Effector CD8-positive, alpha-beta T cell (primary cell): Measurements from ENCODE around the gene ZNF619.

Experiments
- DNase-seq: peaks from one replicate; lab custom pipeline; 2025; lab: John Stamatoyannopoulos, UW

The ZNF619 gene

DNA sequence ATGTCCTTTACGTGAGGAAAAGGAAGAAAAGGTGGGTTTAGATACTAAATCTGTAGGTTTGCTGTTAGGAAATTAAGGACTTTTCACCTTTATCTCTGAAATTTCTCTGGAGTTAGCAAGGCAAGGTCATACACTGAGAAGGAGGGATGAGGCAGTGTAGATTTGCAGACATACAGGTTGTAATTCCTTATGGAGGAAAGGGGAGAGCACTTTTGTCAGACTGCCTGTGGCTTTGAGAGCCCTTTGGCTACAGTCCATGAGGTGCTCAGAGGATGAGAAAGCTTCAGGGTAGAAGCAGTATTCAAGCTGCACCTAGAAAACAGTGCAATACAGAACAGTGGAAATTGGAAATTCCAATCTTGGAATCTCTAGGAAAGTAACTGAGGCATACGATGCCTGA lies 11.5 kb upstream of the ZNF619 start:
- no peak for DNase-seq

DNA sequence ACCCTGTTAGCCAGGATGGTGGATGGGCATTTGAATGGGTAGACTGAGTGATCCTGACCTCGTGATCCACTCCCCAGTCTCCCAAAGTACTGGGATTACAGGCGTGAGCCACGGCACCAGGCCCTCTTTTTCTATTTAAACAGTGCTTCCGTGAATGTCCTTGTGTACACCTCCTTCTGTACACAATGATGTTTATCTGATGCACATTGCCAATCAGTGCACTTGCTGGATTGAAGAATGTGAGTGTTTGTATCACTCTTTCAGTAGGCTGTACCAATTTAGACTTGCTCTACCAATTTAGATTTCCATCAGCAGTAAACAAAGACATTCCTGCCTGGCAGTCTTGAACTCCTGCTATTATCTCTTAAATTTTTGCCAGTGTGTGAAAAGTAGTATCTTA lies 8.9 kb upstream of the ZNF619 start:
- no peak for DNase-seq

DNA sequence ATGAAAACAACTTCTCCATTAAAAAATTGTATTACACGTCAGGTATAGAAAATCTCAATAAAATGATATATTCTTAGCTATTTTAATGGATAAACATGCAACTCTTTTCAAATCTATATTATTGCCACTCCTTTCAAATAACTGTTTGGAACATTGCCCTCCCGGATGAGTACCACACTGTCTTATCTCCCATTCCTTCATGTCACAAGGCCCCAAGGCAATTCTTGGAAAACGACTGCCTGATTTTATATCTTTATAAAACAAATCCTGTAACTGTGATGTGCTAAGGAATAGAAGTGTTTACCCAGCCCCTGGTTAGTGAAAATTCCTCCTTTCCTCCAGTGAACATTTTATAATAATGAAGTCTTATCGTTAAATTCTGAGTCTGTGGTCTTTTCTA lies 6.2 kb upstream of the ZNF619 start:
- DNase-seq, result no peak

DNA sequence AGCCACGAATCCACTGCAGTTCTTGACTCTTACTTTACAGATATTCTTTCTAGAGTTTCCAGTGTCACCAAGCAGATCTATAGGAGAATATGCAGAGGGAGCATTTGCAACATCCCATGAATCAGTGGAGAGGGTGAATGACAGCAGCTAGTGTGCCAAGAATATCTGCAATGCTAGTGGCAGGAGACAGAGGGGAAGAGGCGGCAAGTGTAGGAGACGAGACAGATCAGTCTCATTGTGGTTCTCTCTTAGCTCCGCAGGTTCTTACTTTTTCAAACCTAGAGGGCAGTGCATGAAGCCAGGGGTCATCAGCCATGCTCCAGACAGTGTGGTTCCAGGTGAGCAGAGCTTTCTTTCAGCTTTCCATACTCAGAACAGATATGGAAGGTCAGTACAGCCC lies 744 bp downstream of the ZNF619 start:
- DNase-seq, result no peak

DNA sequence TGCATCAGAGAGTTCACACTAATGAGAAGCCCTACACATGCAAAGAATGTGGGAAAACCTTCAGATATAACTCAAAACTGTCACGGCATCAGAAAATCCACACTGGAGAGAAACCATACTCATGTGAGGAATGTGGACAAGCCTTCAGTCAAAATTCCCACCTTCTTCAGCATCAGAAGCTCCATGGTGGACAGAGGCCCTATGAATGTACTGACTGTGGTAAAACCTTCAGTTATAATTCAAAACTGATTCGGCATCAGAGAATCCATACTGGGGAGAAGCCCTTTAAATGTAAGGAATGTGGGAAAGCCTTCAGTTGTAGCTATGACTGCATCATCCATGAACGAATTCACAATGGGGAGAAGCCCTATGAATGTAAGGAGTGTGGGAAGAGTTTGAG lies 10.2 kb downstream of the ZNF619 start:
- DNase-seq, result no peak

DNA sequence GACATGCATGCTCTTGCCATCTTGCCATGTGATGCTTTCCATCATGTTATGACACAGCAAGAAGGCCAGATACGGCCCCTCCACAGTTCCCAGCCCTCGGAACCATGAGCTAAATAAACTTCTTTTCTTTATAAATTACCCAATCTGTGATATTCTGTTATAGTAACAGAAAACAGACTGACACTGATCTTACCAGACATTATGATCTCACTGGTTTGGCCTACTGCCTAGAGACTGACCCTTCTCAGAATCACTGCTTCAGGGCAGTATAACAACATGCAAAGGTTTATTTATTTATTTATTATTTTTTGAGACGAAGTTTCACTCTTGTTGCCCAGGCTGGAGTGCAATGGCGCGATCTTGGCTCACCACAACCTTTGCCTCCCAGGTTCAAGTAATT lies 14.0 kb downstream of the ZNF619 start:
- no peak for DNase-seq

DNA sequence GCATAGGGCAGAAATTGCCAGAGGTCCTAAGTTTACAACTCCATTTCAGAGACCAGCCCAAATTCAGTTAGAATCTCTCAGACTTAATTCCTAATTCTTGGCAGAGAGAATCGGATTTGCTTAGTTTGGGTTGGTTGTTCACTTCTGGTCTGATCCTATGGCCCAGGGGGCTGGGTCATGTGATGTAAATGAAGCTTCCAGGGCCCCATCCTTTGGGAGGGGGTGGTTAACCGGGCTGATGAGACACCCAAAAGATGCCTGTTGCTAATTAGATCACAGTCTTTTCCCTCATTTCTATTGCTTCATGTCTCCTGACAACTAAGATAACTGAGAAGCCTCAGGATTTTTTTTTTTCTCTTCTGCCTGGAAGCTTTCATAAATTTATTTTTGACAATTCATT lies 17.8 kb downstream of the ZNF619 start:
- DNase-seq, result no peak

DNA sequence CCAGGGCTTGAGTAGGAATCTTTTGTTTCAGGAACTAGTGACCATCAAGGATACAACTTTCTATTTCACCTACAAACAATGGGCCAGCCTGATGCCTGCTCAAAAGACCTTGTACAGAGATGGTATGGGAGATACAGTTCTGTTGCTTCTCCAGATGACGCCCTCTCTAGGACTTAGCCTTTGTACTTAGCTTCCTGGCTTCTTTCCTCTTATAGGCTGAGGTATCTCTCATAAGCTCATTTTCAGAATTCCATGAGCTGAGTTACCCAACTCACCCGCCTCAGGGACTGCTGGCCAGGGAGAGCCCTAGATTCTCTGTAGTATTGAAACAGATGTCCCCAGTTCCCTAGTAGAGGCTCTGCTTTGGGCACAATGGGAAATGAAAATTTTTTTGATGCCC lies 20.4 kb downstream of the ZNF619 start:
- DNase-seq, result no peak

DNA sequence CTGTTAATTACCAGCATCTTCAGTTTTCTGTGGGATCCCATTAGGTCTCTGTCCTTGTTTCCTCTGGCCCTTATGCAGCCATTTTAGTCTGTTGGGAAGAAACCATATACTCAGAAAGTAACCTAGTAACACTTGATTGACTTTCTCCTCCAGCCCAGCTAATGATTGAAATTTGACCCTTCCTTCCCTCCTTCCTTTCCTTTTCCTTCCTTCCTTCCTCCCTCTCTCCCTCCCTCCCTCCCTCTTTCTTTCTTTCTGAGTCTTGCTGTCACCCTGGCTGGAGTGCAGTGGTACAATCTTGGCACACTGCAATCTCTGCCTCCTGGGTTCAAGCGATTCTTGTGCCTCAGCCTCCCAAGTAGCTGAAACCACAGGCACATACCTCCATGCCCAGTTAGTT lies 23.0 kb downstream of the ZNF619 start:
- no peak for DNase-seq

DNA sequence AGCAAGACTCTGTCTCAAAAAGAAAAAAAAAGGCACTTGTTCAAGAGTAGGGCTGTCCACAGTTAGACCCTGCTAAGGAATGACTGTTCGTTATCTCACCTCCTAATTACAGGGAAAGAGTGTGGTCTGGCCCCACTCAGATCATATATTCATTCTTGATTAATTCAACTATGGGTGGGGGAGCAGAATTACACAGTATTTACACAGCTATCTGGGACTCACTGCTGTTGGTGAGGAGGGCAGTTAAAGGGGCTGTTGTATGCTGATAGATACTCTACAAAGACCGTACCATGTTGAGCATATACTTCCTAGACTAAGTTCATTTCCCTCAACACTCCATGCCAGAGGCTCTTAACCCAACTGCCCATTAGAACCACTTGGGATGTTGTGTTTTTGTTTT lies 25.1 kb downstream of the ZNF619 start:
- DNase-seq, result no peak

DNA sequence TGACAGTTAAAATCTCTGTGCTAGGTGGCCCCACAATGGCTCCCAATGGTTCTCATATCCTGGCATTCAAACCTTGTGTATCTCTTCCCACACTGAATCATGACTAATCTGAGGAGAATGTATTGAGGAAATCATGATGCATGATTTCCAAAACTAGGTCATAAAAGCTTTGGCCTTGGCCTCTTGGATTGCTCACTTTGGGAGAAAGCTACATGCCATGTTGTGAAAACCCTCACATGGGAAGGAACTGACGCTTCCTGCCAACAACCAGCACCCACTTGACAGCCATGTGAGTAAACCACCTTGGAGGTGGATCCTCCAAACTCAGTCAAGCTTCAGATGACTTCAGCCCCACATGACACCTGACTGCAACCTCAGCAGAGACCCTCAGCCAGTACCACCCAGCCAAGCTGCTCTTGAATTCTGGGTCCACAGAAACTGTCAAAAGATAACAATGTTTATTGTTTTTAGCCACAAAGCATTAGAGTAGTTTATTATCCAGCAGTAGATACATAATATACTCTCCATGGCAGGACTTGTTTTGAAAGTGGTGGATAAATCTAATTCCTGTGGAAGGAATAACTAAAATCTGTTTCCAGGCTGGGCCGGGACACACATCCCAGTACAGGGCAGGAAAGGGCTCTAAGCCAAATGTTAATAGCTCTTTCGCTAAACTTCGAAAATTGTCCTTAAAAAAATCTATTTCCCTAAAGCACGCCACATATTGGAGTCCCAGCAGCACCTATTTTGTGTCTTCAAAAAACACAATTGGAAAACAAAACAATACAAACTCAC lies 27.9 kb downstream of the ZNF619 start:
- no peak for DNase-seq

DNA sequence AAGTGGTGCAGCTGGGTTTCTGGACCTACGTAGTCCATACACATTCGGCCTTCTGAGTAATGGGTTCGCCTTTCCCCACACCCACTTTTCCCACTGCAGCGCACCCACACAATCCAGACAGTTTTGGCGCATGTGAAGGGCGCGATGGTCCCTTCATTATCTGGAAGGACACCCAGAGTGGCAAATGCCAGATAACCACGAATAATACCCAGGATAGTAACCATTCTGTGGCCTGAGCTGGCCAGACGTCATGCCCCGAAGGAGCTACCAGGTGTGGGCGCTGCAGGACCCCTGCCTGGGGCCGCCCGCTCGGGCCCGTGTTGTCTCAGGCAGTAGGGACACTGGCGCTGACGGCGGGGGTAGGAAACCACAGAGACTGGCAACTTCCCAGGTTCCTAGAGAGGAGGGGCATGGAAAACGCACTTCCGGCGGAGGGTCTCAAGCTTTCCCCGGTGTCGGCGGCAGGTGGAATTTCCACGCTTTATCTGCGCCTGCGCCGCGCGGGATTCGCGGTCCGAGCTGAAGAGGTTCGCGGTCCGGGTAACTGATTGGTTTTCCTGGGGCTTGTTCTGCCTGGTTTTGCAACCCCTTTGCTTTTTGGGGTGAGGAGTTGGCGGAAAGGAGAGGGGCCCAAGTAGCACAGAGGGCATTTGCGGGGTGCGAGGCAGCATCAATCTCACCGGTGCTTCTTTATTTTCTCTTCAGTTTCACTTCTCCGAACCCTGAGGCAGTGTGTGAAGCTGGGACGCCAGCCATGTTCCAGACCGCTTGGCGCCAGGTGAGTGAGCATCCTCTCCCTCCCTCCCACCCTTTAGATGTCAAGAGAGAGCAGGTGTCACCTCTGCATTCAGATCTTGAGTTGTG lies 28.9 kb downstream of the ZNF619 start, which contains the start of gene ZNF620:
Gene ZNF620 (plus strand): TSS at position 441 of the 864 bp plus-strand sequence. CDS start 314 bp downstream, at position 755.
- peak; percentile 26 for DNase-seq

DNA sequence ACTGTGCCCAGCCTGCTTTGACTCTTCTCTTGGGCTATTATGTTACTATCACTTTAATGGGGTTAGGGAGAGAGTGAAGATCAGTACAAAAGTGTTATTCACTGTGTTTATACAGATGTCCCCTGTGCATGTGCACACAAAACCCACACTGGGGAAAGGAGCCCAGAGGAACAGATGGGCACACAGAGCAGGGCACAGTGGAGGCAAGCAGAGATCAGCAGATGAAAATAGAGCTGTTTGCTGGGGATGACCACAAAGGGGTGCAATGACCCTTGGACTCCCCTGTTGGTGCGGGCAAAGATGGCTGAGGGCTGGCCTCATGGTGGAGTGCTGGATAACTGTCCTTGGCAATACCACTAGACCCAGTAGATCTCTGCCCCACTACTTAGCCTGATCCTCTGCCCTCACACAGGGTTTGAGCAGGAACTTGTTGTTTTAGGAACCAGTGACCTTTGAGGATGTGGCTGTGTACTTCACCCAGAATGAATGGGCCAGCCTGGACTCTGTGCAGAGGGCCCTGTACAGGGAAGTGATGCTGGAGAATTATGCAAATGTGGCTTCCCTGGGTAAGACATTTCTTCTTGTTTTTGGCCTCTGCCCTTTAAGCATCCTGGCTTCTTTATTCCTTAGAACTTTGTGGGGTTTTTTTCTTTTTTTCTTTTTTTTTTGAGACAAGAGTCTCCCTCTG lies 34.3 kb downstream of the ZNF619 start:
- DNase-seq, result no peak

DNA sequence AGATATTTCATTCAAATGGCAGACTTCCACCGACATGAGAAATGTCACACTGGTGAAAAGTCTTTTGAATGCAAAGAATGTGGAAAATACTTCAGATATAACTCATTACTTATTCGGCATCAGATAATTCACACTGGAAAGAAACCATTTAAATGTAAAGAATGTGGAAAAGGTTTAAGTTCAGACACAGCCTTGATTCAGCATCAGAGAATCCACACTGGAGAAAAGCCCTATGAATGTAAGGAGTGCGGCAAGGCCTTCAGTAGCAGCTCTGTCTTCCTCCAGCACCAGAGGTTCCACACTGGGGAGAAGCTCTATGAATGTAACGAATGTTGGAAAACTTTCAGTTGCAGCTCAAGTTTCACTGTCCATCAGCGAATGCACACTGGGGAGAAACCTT lies 39.3 kb downstream of the ZNF619 start:
- no peak for DNase-seq

DNA sequence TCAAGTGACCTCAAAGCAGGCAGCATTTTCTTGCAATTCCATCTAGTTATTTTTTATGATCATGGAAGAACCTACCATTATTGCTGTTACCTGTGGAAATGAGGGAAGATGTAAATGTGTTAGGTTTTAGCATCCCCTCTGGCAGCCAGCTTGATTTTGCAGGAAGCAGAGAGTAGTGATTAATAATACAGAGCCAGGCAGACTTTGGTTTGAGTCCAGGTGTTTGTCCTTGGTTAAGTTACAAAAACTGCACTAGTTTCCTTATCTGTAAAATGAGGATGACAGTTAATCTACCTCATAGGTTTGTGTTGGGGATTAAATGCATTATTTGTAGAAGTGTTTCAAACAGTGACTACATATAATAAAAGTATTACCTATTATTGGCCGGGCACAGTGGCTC lies 41.1 kb downstream of the ZNF619 start:
- DNase-seq, result no peak

DNA sequence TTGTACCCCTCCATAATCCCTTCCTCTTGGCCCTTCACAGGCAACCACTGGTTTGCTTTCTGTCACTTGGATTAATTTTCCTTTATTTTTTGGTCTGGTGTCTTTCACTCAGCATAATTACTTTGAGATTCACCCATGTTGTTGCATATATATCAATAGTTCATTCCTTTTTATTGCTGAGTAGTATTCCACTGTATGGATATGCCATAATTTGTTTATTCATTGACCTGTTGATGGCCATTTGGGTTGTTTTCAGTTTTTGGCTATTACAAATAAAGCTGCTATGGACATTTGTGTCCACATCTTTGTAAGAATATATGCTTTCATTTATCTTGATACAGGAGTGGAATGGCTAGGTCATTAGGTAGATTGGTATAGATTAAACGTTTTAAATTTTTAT lies 41.9 kb downstream of the ZNF619 start:
- no peak for DNase-seq

DNA sequence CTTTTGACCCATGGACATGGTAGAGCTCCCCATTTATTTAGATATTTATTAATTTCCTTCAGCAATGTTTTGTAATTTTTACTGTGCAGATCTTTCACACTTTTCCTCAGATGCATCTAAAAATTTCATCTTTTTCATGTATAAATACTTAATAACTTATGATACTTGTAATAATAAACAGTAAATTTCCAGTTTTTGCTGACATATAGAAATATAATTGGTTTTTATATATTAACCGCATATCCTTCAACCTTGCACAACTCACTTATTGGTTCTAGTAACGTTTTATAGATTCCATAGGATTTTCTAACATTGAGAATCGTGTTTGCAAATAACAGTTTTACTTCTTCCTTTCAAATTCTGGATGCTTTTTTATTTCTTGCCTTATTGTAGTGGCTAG lies 44.3 kb downstream of the ZNF619 start:
- DNase-seq, result no peak

DNA sequence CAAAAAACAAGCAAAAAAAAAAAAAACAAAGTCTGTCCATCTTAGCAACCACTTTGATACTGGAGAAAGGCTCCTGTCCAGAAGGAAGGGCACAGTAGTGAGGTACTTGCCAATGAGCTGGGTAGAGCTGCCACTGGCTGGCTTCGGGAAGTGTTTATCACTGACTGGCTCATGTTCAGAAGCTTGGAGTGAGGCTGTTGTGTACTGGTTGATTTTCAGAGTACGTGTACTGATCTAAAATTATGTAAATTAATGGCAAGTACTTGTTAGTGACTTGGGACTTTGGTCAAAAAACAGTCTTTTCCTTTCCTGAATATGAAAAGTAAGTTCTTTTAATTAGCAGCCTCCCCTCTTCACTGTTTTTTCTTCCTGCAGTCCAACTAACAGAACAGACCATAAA lies 46.9 kb downstream of the ZNF619 start:
- DNase-seq, result no peak

DNA sequence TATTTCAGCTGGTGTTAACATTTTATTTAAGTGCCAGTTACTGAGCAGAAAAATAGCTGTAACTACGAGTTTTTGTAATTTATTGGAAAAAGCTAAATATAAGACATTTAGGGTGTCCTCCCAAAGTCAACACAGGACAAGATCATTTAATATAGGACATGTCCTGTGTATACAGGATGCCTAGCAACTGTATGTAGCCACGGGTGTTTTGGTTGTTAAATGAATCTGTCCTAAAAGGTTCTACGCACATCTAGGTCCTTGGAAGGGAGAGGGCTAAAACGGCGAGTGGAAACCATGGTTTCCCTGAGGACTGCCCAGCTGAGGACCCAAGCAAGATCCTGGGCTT lies 47.3 kb downstream of the ZNF619 start:
- no peak for DNase-seq

DNA sequence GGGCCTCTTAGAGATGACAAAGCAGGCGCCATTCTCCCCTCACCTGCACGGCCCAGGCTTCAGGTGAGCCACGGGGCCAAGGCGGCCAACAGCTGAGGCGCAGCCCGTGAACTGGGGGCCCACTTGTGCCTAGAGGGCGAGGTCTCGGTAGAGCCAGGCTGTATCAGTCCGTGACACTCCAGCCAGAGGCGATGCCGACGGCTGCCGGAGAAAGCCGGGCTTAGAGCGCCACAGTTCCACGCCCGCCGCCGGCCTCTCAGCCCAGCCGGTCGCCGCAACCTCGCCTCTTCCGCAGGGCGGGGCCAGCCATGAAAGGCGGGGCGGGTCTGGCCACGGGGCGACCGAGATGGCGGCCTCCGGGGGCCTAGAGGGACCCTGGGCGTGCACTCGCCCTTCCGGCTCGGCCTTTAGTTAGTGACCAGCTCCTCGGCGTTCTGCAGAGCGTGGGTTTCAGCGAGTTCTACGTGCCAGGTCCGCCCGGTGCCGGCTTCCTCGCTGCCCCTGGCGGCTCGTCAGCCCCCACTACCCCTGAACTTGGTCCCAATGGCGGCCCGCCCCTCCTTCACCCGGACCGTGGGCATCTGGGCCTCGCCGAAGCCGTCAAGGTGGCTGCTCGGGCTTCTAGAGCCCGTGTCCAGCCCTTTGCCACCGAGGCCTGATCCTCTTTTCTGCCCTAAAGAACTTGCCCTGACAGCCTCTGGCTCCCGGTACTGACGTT lies 47.8 kb downstream of the ZNF619 start, which contains the start of gene ZNF621:
Gene ZNF621 (plus strand): TSS at position 393 of the 718 bp plus-strand sequence. CDS start 881 bp downstream, outside the sequence.
- DNase-seq, result peak; percentile 64

DNA sequence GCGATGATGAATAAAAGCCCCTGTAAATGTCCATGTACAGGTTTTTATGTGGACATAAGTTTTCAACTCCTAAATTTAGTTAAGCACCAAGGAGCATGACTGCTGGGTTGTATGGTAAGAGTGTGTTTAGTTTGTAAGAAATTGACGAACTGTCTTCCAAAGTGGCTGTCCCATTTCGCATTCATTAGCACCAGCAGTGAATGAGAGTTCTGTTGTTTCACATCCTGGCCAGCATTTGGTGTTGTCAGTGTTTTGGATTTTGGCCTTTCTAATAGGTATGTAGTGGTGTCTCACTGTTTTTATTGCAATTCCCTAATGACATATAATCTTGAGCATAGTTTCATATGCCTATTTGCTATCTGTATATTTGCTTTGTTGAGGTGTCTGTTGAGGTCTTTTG lies 51.5 kb downstream of the ZNF619 start:
- DNase-seq, result no peak

DNA sequence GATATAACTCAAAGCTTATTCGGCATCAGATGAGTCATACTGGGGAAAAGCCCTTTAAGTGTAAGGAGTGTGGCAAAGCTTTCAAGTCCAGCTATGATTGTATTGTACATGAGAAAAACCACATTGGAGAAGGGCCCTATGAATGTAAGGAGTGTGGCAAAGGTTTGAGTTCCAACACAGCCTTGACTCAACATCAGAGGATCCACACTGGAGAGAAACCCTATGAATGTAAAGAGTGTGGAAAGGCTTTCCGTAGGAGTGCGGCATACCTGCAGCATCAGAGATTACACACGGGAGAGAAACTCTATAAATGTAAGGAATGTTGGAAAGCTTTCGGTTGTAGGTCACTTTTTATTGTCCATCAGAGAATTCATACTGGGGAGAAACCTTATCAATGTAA lies 55.3 kb downstream of the ZNF619 start:
- no peak for DNase-seq
